HuH-7 (cell line): ENCODE measurements around the gene UFM1.
"Not testable (repeated sequence)": the region's sequence is repeated elsewhere in the genome, so short reads cannot be mapped to it uniquely, and the experiment has no call there.

Source experiments
- DNase-seq: peaks from one replicate; pipeline ENCODE4 v3.0.0; 2011; ENCODE audit warnings: low spot score

Gene UFM1

GRCh38 chr13:38349390-38350113 lies at the start of gene UFM1:
Gene UFM1, plus strand, starts transcription at chr13:38349851. Its CDS starts 69 bp downstream, at chr13:38349920.
- peak; percentile 61 for DNase-seq

- no peak for DNase-seq
Measured at GRCh38 chr13:38301236-38301635, 48.4 kb upstream of the UFM1 start.

DNA sequence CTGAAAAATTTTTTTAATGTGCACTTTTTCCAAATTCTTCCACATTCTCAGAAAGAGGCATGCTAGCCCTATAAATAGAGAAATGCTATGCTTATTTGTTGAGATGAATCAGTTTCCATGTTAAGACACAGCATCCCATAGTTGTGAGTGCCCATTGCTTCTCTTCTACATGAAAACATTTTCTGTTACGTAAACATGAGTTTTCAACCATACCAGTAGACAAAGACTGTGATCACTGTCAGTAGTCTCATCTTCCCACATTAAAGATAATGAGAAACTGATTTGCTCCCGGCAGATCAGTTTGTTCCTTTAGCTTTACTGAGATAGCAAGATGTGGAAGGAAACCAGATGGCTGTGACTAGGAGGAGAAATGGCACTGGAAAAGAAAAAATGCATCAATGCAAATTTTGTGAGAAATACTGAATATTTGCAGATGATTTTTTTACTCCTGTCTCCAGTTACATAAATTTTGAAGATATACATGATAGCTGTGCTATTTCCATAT lies 45.8 kb upstream of the UFM1 start:
- DNase-seq = no peak

DNA sequence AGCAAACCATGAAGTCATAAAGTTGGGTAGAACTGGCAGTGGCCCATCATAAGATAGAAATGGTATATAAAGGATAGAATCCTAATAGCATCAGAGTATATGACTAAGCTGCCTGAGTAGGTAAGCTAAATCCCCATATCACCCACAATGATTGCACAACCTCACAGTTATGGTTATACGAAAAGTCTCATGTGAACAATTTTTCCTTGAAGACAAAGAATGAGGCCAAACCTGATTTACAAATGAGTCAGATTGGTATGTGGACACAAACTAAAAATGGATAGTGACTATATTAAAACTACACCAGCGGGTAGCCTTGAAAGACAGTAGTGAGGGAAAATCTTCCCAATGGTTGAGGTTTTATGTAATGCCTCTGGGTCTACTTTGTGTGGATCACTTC lies 40.9 kb upstream of the UFM1 start:
- DNase-seq = no peak

GRCh38 chr13:38309397-38309796 lies 40.3 kb upstream of the UFM1 start:
- no peak for DNase-seq

DNA sequence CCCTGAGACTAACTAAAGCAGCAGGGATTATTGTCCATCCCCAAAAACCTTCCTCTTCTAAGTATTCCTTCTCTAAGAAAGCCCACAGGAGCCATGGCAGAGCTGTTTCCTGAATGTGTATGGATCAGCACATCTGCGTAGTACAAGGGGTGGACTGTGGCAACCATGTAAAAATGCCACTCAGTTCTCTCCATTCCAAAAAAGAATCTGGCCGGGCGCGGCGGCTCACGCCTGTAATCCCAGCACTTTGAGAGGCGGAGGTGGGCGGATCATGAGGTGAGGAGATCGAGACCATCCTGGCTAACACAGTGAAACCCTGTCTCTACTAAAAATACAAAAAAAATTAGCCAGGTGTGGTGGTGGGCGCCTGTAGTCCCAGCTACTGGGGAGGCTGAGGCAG lies 38.5 kb upstream of the UFM1 start:
- DNase-seq = not testable (repeated sequence)

- no peak for DNase-seq
Measured at GRCh38 chr13:38316129-38316528, 33.5 kb upstream of the UFM1 start.

DNA sequence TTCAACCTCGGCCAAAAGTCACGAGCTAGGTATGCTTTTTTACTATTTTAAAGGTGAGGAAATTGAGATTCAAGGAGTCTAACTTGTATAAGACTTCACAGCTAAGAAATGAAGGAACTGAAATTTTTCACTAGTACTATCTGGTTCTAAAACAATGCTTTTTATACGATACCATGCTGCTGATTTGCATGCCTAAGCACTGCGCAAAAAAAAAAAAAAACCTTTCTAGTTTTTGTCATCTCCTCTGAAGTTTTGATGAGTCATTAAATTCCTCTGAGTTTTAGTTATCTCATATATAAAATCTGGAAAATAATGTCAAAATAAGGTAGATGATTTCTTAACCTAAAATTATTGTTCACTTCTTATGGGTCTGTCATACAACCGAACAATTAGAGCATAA lies 28.0 kb upstream of the UFM1 start:
- DNase-seq = no peak

DNA sequence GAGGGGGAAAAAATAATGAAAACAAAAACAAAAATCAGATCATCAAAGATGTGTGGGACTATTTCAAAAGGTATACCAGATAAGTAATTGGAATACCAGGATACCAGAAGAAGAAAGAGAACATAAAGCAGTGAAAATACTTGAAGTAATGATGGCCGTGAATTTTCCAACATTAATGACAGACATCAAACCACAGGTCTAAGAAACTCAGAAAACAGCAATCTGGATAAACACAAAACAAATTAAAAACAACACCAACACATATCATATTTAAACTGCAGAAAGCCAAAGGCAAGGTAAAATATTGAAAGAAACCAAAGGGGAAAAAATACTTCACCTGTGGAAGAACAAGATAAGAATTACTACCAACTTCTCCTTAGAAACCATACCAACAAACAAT lies 24.2 kb upstream of the UFM1 start:
- no peak for DNase-seq

GRCh38 chr13:38328699-38329098 lies 21.0 kb upstream of the UFM1 start:
- no peak for DNase-seq

DNA sequence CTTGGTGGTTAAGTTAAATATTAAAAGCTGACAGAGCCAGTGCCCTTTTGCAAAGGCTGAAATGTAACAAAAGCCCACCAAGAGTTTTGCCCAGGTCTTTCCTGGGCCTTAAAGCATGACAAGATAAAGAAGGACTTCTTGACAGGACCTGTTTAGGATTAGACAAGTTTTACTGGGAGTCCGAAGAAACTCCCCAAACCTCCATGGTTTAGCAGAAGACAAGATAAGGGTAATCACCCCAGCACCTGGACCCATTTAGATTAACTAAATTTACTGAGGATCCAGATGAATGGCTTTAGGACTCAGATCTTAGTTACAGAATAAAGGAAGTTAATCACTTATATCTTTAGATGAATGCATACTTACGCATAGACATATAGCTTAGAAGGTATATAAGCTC lies 14.8 kb upstream of the UFM1 start:
- DNase-seq = no peak

DNA sequence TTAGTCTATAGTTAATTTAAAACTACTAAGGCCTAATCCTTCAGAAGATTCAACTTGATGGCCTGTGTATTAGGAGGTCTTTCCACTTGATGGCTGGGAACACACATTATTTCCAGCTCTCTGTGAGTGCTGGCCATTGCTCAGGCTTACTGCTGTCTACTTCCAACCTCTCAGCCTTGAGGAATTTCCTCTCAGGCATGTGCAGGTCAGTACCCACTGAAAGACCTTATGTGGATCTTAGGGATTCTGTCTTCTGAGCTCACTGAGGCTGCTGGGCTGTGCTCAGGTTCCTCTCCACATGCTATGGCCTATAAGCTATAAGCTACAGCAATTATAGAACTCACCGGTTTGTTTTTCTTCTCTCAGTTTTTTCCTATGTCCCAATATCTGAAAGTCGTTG lies 11.6 kb upstream of the UFM1 start:
- DNase-seq = no peak

GRCh38 chr13:38340624-38341023 lies 9.0 kb upstream of the UFM1 start:
- no peak for DNase-seq

DNA sequence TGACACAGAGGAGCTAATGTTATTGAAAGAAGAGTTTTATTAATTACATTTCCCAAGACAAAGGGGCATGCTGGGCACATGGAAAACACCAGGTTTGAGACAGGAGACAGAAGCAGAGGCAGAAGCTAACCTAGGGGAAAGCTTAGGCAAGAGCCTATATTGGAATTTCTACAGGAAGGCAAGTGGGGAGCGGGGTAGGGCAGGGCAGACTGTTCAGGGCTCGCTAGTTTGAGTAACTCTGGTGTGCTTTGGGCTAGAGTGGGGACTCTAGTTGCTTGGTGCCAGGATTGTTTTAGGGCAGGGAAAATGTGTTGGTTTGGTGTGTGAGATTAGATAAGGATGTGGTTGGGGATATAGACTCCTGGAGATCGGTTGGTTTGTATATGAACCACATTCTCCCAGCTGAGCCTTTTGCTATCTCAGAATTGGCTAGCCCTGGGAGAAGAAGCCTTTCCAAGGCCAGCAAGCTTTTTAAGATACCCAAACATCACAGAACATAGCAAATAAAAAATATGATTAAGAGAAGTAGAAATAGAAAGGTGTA lies 8.4 kb upstream of the UFM1 start:
- DNase-seq = no peak

- no peak for DNase-seq
Measured at GRCh38 chr13:38346764-38347163, 2.9 kb upstream of the UFM1 start.

DNA sequence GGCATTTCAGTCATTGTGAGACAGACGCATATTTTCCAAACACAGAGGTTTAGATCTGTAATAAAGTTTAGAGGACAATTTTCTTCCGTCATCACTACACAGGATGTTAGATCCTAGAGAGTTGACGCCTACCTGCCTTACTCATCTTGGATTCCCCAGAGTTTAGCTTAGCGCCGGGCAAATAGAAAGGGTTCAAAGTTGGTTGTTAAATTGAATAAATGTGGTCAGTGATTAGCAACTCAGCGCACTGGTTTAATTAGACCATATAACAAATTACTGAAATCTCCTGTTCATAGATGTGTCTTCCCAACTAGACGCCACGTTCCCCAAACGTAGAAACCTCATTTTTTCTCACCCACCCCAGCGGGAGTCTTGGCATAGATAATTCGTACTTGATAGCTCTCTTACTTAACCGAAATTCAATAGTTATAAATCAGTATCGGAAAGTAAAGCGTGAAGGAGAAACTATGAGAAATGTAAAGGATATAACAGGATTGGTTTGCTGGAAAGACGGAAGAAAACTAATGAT lies 726 bp upstream of the UFM1 start:
- no peak for DNase-seq

DNA sequence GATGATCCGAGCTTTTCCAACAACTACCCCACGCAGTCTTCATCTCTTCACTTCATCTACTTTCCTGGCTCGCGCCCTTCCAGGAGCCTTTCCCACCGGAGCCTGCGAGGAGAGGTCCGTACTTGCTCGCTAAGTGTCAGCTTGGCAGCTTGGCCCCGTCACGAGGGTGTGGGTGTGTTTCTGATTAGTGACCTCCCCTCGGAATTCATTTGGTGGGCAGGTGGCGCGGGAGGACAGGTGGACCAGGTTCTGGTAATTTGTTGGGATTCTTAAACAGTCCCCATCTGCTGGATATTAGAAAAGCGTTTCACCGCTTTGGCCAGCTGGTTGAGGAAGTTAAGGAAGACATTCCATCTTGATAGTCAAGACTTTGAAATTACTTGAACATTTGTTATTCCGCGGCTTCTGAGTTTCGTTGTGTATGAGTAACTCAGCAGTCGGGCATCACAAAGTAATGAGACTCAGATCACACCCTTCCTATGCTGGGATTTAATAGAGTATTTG lies 515 bp downstream of the UFM1 start:
- peak; percentile 18 for DNase-seq

- DNase-seq = no peak
Measured at GRCh38 chr13:38355595-38356119, 6.0 kb downstream of the UFM1 start.

DNA sequence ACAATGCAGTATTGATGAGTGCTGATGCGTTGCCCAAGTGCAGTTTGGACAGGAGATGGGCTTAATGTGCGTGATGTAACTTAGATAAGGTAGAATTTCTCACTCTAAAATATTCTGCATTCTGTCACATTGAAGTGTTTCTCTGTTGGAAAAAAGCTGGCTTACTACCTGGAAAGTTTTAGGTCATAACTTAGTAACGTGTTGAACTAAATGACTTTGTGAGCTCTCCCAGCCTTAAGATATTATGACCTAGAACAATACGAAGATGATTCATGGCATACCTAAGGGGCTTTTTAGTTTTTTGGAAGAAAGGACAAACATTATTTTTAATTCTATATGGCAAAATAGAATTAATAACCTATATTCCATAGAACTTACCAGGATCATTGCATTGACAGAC lies 9.0 kb downstream of the UFM1 start:
- DNase-seq = no peak

- DNase-seq = no peak
Measured at GRCh38 chr13:38361542-38362262, 12.1 kb downstream of the UFM1 start.

DNA sequence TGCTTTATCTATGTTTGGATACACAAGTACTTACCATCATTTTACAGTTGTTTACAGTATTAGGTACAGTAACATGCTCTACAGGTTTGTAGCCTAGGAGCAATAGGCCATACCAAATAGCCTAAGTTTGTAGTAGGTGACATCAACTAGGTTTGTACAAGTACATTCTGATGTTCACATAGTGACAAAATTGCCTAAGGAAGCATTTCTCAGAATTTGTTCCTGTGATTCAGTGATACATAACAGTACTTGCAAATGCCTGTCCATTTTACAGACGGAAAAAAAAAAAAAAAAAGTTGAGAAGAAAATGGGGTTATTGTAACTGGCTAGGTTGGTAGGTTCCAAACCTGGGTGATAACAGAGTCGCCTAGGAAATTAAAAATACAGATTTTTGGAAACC lies 13.6 kb downstream of the UFM1 start:
- no peak for DNase-seq

DNA sequence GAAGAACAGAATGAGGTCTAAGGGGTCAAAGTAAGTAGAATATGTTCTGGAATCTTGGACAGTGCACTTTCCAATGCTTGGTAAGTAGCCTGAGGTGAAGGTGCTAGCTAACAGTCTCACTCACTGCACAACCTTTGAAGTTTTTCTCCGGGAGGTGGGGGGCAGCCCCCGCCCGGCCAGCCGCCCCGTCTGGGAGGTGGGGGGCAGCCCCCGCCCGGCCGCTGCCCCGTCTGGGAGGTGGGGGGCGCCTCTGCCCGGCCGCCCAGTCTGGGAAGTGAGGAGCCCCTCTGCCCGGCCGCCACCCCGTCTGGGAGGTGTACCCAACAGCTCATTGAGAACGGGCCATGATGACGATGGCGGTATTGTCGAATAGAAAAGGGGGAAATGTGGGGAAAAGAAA lies 14.1 kb downstream of the UFM1 start:
- DNase-seq = not testable (repeated sequence)

DNA sequence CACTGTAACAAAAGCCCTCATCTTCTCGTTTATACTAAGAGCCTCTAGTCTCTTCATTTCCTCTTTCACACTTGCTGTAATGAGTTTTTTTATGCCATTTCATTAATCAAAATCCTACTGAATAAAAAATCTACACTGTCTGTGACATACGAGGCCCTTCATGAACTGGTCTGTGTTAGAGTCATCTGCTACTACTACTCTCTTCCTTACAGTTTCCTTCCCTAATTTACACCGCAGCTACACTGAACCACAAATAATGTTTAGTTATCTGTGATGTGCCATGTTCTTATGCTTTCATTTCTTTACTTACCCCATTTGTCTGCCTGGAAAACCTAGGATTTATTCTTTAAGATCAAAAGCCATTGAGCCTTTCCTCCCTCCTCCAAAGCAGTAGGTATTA lies 16.0 kb downstream of the UFM1 start:
- no peak for DNase-seq
